Smooth muscle cell (in vitro differentiated cells): ENCODE data around the gene IDH3G. TPM values are rescaled to one million over a fixed set of nuclear protein-coding genes. Genes with fewer than 3 reads are reported as not detected.

Source experiments
- DNase-seq: peaks from one replicate; lab custom pipeline; 2025; ENCODE audit not compliant: unreplicated experiment; lab: John Stamatoyannopoulos, UW
- H2AFZ ChIP-seq: fragments of 200-600 bp; sonication (generic); 2 replicates; pipeline ENCODE4 v1.6.0; 2016; ENCODE audit warnings: antibody characterized with exemption, low read depth, mild to moderate bottlenecking
- H3F3A ChIP-seq: fragments of 200-600 bp; sonication (generic); 2 replicates; pipeline ENCODE4 v1.6.0; 2017; ENCODE audit warnings: antibody characterized with exemption, low read depth
- H3K27ac ChIP-seq: fragments of 200-600 bp; sonication (generic); 2 replicates; pipeline ENCODE4 v1.5.1; 2016; ENCODE audit warnings: low read depth, mild to moderate bottlenecking
- H3K27me3 ChIP-seq: fragments of 200-600 bp; sonication (generic); 2 replicates; pipeline ENCODE4 v1.6.1; 2016; ENCODE audit warnings: low read depth, mild to moderate bottlenecking
- H3K36me3 ChIP-seq: fragments of 200-600 bp; sonication (generic); 2 replicates; pipeline ENCODE4 v1.5.1; 2016; ENCODE audit warnings: low read depth
- H3K4me1 ChIP-seq: fragments of 200-600 bp; sonication (generic); 2 replicates; pipeline ENCODE4 v1.5.1; 2016; ENCODE audit warnings: low read depth
- H3K4me2 ChIP-seq: fragments of 200-600 bp; sonication (generic); 2 replicates; pipeline ENCODE4 v1.6.0; 2016; ENCODE audit warnings: mild to moderate bottlenecking
- H3K4me3 ChIP-seq: fragments of 200-600 bp; sonication (generic); 2 replicates; pipeline ENCODE4 v1.5.1; 2016; ENCODE audit warnings: mild to moderate bottlenecking
- H3K79me2 ChIP-seq: fragments of 200-600 bp; sonication (generic); 2 replicates; pipeline ENCODE4 v1.6.0; 2016; ENCODE audit warnings: low read depth, mild to moderate bottlenecking
- H3K9ac ChIP-seq: fragments of 200-600 bp; sonication (generic); 2 replicates; pipeline ENCODE4 v1.6.0; 2016; ENCODE audit warnings: low read depth
- H3K9me3 ChIP-seq: fragments of 200-600 bp; sonication (generic); replicated peaks from 2 replicates; pipeline ENCODE4 v1.5.1; 2016; ENCODE audit warnings: low read depth
- H4K20me1 ChIP-seq: fragments of 200-600 bp; sonication (generic); 2 replicates; pipeline ENCODE4 v1.6.0; 2016; ENCODE audit warnings: low read depth
- CTCF ChIP-seq: fragments of 200-600 bp; sonication (generic); IDR thresholded peaks from 2 replicates; pipeline ENCODE4 v1.5.1; 2017; ENCODE audit warnings: borderline replicate concordance, mild to moderate bottlenecking, antibody characterized with exemption; ENCODE audit not compliant: insufficient read depth, poor library complexity, severe bottlenecking
- WGBS: methylation state at CpG from one replicate; pipeline ENCODE4 v1.1.7; 2016; ENCODE audit warnings: low lambda C conversion rate; 5-methylcytosine and 5-hydroxymethylcytosine counted together
- polyA plus RNA-seq: library from polyadenylated mRNA; unstranded; fragments of >200 nt; fragmentation: Nextera tagmentation; extraction: Ambion mirVana; gene quantifications from 2 replicates; pipeline ENCODE4 v1.2.1, GENCODE V29; 2016
- total RNA-seq: library from RNA; depleted of rRNA; stranded (reverse); fragments of >200 nt; gene quantifications from 2 replicates; pipeline ENCODE4 v1.2.3, GENCODE V29; 2014

The IDH3G gene
- total and polyA plus RNA-seq, 2 experiments from 2014 or later: 86.0 to 88.9 TPM

DNA sequence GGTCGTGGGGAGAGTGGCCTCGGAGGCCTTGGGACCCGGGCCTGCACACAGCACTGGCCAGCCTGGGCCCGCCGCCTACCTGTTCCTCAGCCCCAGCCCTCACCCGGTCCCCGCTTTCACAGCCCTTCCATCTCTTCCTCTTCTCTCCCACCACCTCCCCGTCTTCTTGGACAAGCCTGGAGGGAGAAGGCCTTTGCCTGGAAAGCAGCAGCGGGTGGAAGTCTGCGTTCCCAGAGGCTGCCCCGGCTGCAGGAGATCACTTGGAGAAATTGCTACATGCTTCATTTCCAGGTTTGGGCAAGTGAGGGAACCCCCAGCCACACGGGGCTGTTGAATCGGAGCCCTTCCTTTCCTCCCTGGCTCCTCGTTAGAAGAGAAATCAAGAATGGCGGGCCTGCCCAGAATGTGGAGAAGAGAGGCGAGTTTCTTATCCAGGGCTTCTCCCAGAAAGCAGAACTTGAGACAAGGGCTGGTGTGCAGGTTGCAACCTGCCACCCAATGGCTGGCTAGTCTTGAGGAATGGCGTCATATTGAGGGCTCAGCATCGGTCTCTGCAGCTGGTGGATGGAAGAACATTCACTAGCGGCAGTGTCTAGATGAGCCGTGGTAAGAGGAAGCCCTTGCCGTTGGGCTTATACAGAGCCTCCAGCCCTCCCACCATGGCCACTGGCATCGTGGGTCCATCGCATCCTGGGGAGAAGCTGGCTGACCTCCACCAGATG, 37.4 kb upstream of the IDH3G start:
- DNase-seq: no peak
- H3K9me3 ChIP-seq: no peaks in the 10 kb centered on the region
- H3K27ac ChIP-seq: no peak overlapping the region
- H3K4me1 ChIP-seq: peaks cover 6% of the 10 kb centered on the region
- peaks cover 5% of the 10 kb centered on the region for H3K27me3 ChIP-seq
- no peak overlapping the region for H3K4me2 ChIP-seq
- H2AFZ ChIP-seq: no peak overlapping the region
- H3K9ac ChIP-seq: no peak overlapping the region
- H3K4me3 ChIP-seq: no peak overlapping the region
- no peaks in the 10 kb centered on the region for H3K79me2 ChIP-seq
- no peaks in the 10 kb centered on the region for H3K36me3 ChIP-seq
- WGBS: 81% methylated on average over 18 of the region's 23 CpGs
- TF ChIP-seq CTCF: no peak
- H4K20me1 ChIP-seq: no peaks in the 10 kb centered on the region
- no peaks in the 10 kb centered on the region for H3F3A ChIP-seq

DNA sequence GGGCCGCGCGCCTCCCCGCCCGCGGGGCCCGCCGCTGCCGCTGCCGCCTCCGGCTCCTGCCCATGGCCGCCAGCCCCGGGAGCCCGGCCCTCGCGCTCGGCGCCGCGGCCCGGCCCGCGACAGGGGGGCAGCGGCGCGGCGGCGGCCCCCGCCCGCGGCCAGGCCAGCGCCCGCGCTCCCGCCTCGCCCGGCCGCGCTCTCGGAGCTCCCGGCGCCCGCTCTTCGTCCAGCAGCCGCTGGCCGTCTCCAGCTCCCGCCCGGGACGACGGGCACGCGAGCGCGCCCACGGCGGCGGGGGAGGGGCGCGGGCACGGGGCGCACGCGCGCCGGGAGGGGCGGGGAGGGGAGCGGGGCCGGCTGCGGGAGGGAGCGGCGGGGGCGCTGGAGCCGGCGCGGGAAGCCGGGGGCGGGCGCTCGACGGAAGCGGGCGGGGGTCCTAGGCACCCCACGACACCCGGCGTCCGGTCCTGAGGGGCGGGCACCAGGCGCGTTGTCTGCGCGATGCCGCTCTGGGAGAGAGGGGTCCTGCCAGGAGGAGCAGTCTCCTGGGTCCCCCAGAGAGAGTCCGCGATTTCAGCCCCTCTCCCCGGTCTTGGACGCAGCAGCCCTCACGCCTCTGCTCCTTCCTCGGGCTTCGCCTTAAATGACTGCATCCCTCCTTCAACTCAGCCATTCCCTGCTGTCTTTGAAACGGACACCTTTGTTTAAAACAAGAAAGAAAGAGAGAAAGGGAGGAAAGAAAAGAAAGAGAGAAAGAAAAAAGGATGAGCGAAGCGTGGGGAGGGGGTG, 36.7 kb upstream of the IDH3G start:
- TF ChIP-seq CTCF: no peak
- Histone ChIP-seq H3K4me1 (peaks cover 6% of the 10 kb centered on the region), H3K4me2 (no peak overlapping the region), H2AFZ (no peak overlapping the region), H3K36me3 (no peaks in the 10 kb centered on the region), H3K9ac (no peak overlapping the region), H3F3A (no peaks in the 10 kb centered on the region), H3K9me3 (no peaks in the 10 kb centered on the region), H3K79me2 (no peaks in the 10 kb centered on the region), H4K20me1 (no peaks in the 10 kb centered on the region), H3K4me3 (no peak overlapping the region), H3K27me3 (peaks cover 5% of the 10 kb centered on the region), H3K27ac (no peak overlapping the region)
- 50% methylated on average over 7 of the region's 102 CpGs for WGBS
- no peak for DNase-seq

- Histone ChIP-seq H3K36me3 (no peaks in the 10 kb centered on the region), H3K4me3 (peak within 1 kb of the TSS; percentile 41), H3K4me2 (peak within 1 kb of the TSS; percentile 84), H3K27me3 (peaks cover 5% of the 10 kb centered on the region), H3K9me3 (no peaks in the 10 kb centered on the region), H3K9ac (no peak within 1 kb of the TSS), H3K4me1 (peaks cover 6% of the 10 kb centered on the region), H4K20me1 (no peaks in the 10 kb centered on the region), H3K27ac (no peak within 1 kb of the TSS), H3K79me2 (no peaks in the 10 kb centered on the region), H2AFZ (no peak within 1 kb of the TSS), H3F3A (no peaks in the 10 kb centered on the region)
- no peak for DNase-seq
- WGBS: 31% methylated on average over 59 of the region's 97 CpGs
- no peak for TF ChIP-seq CTCF
These were observed 35.8 kb upstream of the IDH3G start, which contains the start of gene PDZD4 for GRCh38 chrX:153829799-153830639. PDZD4 (minus strand) TSS chrX:153830544; CDS start chrX:153830298, 246 bp downstream.
